ENCODE data around the gene NT5E.

DNA sequence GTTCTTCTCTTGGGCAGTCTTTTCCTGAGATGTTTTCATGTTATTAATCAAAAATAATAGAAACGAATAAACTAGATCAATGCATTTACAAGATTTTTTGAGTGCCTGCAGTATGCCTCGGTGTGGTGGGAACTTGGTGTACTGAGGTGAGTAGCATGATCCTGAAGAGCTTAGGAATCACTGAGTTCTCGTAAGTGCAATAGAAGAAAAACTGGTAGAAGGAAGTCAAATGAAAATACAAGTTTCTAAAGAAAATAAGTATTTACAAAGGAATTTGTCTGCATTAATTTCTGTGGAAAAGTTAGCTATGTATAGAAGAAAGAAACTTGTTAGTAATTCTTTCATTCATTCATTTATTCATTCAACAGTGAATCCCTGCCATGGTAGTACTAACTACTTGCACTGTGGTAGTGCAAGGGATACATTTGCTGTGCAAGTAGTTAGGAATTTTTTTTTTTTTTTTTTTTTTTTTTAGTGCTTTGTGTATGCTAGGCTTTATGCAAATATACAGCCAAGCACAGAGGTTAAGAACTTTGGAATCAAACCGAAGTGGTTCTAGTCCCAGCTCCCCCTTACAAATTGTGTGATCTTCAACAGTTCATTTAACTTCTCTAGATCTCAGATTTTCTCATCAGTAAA is 13.9 kb downstream of the NT5E start:
- TF ChIP-seq, protein P1, sequence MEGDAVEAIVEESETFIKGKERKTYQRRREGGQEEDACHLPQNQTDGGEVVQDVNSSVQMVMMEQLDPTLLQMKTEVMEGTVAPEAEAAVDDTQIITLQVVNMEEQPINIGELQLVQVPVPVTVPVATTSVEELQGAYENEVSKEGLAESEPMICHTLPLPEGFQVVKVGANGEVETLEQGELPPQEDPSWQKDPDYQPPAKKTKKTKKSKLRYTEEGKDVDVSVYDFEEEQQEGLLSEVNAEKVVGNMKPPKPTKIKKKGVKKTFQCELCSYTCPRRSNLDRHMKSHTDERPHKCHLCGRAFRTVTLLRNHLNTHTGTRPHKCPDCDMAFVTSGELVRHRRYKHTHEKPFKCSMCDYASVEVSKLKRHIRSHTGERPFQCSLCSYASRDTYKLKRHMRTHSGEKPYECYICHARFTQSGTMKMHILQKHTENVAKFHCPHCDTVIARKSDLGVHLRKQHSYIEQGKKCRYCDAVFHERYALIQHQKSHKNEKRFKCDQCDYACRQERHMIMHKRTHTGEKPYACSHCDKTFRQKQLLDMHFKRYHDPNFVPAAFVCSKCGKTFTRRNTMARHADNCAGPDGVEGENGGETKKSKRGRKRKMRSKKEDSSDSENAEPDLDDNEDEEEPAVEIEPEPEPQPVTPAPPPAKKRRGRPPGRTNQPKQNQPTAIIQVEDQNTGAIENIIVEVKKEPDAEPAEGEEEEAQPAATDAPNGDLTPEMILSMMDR (IDR thresholded peaks at IDR 0.05) = no peak
- no peak for TF ChIP-seq POLR2A (IDR thresholded peaks at IDR 0.05)
